ENCODE measurements around the gene PTER.
A peak's percentile ranks its signal among the peaks of the same experiment; 100 is the strongest.

The PTER gene

DNA sequence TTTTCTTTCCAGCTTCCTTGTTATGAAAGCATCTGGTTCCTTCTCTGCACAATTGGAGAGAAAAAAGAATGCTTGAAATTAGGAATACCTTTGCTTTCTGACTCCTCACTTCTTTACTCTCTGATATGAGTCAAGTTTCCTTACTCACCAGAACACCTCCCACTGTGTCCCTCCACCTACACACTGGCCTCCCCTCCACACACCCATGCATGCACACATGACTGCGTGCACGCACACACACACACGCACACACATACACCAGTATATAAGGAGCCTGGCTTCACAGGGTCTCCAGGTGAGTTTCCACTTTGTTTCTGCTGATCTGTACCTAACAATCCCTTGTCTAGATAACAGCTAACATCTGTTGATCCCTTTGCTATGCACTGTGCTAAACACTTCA is 11.4 kb upstream of the PTER start:
- H3K27ac ChIP-seq = no peak overlapping the region
- TF ChIP-seq, protein P1, sequence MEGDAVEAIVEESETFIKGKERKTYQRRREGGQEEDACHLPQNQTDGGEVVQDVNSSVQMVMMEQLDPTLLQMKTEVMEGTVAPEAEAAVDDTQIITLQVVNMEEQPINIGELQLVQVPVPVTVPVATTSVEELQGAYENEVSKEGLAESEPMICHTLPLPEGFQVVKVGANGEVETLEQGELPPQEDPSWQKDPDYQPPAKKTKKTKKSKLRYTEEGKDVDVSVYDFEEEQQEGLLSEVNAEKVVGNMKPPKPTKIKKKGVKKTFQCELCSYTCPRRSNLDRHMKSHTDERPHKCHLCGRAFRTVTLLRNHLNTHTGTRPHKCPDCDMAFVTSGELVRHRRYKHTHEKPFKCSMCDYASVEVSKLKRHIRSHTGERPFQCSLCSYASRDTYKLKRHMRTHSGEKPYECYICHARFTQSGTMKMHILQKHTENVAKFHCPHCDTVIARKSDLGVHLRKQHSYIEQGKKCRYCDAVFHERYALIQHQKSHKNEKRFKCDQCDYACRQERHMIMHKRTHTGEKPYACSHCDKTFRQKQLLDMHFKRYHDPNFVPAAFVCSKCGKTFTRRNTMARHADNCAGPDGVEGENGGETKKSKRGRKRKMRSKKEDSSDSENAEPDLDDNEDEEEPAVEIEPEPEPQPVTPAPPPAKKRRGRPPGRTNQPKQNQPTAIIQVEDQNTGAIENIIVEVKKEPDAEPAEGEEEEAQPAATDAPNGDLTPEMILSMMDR (IDR thresholded peaks at IDR 0.05) = no peak
- no peak for TF ChIP-seq ZFX (IDR thresholded peaks at IDR 0.05; ENCODE audit: borderline replicate concordance)

DNA sequence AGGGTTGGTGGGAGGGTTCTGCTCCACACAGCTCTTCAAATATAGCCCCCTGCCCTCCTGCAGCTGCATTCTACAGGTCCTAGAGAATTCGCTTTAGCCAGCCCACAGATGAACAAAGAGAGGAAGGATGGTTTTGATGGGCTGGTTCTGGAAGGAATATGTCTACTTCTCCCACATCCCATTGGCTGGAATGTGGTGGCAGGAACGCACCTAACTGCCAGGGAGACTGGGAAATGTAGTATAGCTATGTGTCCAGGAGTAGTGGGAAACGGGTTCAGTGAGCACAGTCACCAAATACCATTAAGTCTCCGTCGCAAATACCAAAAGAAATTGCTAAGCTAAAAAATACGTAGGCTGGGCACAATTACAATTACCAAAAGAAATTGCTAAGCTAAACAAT is 7.3 kb upstream of the PTER start:
- H3K27ac ChIP-seq = no peak overlapping the region
- TF ChIP-seq, protein P1 (IDR thresholded peaks at IDR 0.05) = no peak
- no peak for TF ChIP-seq ZFX (IDR thresholded peaks at IDR 0.05; ENCODE audit: borderline replicate concordance)

DNA sequence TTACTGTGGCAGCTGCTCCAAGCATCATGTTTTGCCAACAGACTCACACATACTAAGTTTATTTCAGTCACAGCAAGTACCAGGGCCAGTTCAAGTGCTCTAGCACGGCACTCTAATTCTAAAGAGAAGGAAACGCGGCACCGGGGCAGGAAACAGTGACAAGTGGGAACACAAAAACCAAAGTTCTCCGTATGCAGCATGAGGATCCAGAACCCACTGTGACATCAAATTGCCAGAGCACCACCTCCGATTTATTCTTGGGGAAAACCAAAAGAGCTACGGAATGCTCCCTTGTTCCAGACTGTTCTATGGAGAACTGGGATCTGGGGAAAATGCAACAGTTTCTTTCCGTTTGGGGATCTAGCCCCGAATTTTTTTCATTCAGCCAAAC is 448 bp upstream of the PTER start:
- peak overlapping the region; percentile 65 for H3K27ac ChIP-seq
- TF ChIP-seq, protein P1 (IDR thresholded peaks at IDR 0.05) = no peak
- no peak for TF ChIP-seq ZFX (IDR thresholded peaks at IDR 0.05; ENCODE audit: borderline replicate concordance)

GRCh38 chr10:16437540-16437894 is 707 bp downstream of the PTER start:
- H3K27ac ChIP-seq = peak overlapping the region; percentile 65

GRCh38 chr10:16439295-16439694 is 2.5 kb downstream of the PTER start:
- H3K27ac ChIP-seq = no peak overlapping the region
- TF ChIP-seq, protein P1 (IDR thresholded peaks at IDR 0.05) = no peak

More at GRCh38 chr10:16437540-16437894, 707 bp downstream of the PTER start:
- TF ChIP-seq ZFX (IDR thresholded peaks at IDR 0.05; ENCODE audit: borderline replicate concordance) = no peak
- TF ChIP-seq, protein P1 (IDR thresholded peaks at IDR 0.05) = no peak

DNA sequence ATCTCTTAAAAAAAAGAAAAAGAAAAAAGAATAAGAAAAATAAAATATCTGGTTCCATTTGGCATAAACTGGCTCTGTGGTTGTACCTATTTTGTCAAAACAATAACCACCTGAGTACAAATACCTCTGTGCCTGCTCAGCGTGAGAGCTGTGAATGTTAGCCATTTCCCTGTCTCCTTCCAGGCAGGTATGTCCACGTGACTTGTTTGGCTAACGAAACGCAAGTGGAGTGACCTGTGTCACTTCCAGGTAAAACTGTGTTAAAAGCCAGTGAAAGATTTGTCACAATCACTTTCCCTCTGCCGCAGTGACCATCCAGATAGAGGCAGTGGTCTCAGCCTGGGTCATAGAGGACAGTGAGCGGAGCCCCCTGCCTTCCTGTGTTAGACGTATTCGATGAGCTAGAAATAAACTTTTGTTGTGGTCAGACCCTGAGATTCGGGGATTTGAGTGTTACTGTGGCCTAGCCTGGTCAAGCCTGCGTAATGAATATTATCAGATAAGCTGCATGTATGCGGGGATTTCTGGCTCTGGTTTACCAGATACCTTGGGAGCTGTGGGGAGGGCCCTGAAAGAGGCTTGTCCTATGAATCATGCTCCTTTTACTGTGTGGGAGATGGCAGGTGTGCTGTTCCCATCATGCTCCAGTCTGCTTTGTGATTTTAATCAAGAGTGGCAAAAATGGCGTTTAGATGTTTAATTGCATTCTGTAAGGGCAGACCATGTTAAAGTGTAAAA is 3.8 kb downstream of the PTER start:
- no peak overlapping the region for H3K27ac ChIP-seq
- no peak for TF ChIP-seq ZFX (IDR thresholded peaks at IDR 0.05; ENCODE audit: borderline replicate concordance)
- TF ChIP-seq, protein P1 (IDR thresholded peaks at IDR 0.05) = no peak

GRCh38 chr10:16441173-16441840 is 4.5 kb downstream of the PTER start:
- TF ChIP-seq, protein P1 (IDR thresholded peaks at IDR 0.05) = no peak
- no peak for TF ChIP-seq ZFX (IDR thresholded peaks at IDR 0.05; ENCODE audit: borderline replicate concordance)
- H3K27ac ChIP-seq = no peak overlapping the region
